HCEC 1CT (cell line): ENCODE measurements around the gene IGDCC3.

ENCODE experiments used
- DNase-seq: peaks from one replicate; pipeline ENCODE4 v3.0.0-alpha.2; 2017

Gene IGDCC3

DNA sequence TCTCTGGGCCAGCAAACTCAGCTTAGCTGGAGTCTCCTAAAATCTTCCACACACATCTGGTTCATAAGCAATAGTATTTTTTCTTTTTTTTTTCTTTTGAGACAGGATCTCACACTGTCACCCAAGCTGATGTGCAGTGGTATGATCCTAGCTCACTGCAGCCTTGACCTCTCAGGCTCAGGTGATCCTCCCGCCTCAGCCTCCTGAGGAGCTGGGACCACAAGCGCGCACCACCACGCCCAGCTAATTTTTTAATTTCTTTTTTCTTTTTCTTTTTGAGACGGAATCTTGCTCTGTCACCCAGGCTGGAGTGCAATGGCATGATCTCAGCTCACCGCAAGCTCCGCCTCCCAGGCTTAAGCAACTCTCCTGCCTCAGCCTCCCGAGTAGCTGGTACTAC lies 39.0 kb downstream of the IGDCC3 start:
- DNase-seq, result no peak

GRCh38 chr15:65338366-65338765 lies 39.4 kb downstream of the IGDCC3 start:
- no peak for DNase-seq

GRCh38 chr15:65337436-65338070 lies 40.2 kb downstream of the IGDCC3 start:
- no peak for DNase-seq

DNA sequence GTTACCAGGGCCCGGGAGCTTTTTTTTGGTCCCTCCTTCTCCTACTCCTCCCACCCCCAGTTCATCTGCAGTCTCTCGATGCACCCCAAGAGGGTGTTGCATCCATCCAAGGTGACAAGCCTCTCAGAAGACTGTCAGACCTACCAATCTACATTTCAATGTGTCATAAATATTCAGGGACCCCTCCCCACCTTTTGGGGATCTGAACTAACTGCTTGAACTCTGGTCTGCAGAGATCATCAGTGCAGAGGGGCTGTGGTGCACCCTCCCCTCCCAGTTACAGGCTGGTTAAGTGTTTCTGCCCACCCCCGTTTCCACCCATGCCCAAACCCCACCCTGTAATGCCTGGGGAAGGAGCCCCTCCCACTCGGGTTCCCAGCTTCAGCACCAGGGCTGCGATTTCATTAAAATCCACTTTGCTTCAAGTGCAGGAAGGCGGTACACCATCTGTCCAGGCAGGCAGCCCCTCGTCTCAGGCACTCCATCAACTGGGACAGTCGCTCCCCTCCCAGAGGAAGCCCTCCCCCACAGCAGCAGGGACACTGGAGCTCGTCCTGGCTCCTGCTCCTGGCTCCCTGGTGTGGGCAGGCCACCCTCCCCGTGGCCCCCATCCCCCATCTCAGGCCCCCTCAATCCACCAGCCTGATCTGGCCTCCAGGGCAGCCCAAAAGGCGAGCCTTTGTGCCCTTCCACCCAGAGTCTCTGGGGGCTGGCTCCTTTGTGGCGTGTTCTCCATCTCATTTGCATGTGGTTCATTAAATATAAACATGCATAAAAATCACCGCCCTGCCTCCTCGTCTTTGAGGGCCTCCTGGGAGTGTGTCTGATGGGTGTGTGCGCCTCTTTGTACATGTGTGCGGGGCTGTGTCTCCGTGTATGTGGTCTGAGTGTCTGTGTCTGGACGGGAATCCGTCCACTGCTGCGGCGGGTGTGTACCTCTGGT lies 41.0 kb downstream of the IGDCC3 start:
- no peak for DNase-seq

DNA sequence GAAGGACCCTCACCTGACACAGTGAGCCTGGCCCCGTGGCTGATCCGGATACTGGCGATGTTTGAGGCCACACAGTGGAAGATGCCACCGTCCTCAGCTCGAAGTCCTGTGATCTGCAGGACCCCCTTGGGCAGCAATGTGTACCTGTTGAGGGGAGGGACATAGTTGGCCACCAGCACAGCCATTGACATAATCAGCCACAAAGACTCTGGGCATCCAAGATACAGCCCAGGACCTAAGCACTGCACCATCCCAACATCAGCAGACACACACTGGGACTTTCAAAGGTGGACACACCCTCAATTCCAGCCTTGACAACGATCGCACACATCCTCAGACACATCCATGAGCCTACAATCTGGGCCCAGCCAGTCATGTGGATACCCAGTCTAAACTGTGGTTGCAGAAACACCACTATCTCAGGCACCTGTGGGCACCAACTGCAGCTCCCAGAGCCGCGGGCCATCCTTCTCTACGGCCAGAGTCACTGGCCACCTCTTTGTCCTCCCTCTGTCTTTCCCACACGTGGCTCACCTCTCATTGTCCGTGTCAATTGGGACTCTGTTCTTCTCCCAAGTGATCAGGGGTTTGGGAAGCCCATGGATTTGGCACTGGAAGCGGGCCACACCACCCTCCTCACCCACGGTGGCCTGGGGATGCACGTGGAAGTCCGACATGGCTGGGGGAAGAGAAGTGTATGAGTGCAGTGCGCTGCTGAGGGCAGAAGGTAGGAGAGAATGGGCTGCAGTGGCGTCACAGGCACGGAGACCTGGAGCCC lies 42.3 kb downstream of the IGDCC3 start:
- DNase-seq, result no peak

DNA sequence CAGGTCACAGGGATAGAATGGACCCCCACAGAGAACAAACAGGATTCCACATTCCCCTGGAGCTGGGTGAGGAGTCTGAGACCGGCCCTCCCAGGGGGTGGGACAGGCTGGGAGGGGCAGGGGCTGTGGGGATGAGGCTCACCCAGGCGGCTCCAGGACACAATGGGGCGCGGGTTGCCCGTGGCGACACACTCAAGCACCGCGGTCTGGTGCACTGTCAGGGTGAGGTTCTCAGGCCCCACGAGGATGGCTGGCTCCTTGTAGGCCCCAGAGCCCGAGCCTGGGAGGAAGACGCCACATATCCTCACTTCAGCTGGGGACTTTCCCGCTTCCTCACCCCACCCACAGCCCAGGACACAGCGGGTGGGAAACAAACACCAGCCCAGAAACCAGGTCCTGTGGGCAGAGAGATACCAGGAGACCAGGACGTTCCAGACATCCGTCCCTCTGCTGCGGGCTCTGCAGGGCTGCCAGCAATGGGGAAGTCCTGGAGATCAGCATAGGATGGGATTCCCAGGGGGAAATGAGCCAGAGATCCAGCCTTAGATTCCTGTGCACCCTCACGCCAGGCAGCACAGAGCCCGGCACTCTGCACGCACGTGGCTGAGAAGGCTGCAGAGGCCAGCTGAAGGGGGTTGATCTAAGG lies 43.1 kb downstream of the IGDCC3 start:
- no peak for DNase-seq

- DNase-seq, result no peak
Measured at GRCh38 chr15:65333856-65334255, 43.9 kb downstream of the IGDCC3 start.

- no peak for DNase-seq
Measured at GRCh38 chr15:65333148-65333820, 44.5 kb downstream of the IGDCC3 start.

DNA sequence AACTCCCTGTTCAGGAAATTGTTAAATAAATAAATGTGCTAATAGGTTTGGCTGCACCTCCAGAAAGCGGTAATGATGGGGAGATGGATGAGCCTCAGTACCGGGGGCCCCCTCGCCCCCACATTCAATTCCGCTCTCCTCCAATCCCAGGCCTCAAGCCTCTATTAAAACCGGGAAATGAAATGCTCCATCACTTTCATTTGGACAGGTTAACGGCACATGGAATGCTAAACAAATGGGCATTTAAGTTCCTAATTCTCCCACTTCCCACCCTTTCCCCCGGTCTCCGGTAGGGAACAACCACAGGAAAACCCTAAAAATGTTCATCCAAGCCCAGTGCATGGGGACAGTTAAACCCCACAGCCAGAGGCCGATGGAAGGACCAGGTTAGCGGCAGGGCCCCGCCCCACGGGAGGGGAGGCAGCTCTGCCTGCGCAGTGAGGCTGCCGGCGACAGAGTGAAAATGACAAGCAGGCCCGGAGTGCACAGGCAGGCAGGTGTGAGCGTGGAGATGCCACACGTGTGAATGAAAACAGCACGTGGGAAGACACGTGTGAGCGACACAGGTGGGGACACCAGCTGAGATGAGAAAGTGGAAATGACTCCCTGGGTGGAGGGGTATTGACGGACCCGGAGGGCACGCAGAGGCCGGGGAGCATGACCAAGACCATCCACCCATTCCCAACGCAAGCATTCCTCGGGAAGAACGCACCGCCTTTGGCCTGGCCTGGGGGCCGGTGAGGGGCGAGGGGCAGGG lies 45.2 kb downstream of the IGDCC3 start:
- no peak for DNase-seq

DNA sequence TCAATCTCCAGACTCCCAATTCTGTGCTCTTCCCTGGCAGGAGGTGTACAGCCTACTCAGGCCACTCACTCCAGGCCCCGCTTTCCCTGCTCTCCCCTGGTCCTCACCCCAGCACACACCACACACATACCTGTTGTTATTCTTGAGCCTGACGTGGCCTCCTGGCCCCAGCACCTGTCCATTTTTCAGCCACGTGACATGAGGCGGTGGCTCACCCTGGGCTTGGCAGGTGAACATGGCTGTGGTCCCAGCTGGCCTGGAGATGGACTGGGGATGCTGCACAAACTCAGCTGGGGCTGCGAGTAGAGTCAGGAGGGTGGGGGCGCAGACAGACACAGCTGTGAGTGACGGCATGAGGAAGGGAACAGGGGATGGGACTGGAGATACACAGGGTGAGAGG lies 46.0 kb downstream of the IGDCC3 start:
- DNase-seq, result no peak

- no peak for DNase-seq
Measured at GRCh38 chr15:65330934-65331645, 46.7 kb downstream of the IGDCC3 start.

DNA sequence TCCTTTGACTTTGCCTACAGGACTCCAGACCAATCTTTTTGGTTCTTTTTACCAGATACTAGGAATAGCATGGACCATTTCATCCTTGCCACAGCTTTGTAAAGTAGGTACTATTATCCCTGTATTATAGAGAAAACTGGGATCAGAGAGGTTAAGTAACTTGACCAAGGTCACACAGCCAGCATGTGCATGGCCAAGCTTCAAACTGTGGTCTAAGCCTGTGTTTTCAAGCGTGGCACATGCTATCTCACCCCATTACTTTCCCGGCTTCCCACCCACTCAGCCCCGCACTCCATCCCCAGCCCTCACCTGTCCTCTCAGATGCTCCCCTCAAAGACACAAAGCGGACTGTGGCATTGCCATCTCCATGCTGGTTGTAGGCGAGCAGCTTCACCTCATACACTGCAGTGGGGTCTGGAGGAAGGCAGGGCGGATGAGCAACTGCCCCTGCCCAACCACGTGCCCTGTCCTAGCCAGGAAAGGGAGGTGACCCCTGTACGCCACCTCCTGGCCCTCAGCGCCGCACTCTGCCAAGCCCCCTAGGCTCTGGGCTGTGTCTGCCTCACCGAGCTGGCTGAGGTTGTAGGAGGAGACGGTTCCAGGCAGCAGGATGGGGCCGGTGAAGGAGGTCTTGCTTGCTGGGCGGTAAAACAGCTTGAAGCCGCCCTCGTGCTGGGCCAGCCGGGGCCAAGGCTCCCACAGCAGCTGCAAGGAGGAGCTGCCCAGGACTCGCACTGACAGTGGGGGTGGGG lies 47.6 kb downstream of the IGDCC3 start:
- DNase-seq, result no peak

DNA sequence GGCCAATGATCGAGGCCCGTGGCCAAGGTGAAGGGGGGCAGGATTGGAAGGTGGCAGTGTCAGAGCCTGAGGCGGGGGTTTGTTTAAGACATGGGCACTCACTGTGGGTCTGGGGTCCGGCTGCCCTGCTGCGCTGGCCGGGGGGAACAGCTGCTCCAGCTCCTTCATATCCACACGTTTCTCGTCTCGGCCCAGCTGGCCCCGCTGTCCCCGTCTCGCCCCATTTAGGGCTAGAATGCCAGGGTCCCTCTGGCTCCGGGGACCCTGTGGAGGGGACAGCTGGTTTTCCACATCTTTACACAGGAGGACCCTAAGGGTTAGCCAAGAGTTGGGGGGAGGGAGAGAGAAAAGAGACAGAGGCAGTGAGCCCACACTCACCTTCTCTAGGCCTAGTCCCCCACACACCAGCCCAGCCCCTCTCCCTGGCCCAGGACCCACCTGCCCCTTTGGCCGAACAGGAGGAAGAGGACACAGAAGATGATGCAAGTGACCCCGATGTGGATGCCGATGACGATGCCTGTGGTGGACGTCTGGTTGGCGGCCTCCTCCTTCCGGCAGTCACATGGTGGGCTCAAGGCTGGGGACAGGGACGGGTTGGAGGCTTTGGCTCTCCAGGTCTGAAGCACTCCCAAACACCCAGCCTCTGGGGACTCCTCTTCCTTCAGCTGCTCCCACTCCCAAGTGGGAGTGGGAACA lies 48.4 kb downstream of the IGDCC3 start:
- no peak for DNase-seq

DNA sequence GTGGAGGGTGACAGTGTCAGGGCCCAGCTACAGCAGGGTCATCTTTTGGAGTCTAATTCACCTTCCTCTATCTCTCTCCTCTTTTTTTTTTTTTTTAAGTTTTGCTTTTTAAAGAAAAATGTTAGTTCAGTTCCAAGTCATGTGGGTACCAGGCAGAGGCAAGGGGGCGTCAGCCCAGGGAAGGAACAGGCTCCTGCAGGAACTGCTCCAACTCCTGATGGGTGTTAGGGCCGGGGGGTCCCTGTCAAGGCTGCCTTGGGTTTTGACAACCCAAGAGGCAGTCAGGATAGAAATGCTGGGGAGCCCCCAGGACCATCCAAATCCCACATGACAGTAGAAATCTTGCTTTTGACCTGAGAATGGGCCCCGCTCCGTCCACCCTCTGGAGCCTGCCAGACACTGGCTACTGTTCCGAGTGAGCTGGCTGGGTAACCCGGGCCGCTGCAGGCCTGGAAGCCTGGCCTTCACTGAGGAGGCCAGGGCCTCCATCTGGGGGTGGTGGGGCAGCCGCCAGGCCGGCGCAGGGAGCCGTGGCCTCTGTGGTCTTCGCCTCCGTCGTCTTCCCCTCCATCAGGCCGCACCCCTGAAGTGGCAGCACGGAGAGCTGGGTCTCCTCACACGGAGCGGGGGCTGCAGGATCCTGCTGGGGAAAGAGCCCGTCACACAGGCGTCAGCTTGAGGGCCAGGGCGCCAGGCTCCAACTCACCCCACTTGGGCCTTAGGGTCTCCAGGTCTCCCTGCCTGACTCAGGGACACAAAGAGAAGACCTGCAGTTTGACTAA lies 49.1 kb downstream of the IGDCC3 start:
- DNase-seq, result no peak

DNA sequence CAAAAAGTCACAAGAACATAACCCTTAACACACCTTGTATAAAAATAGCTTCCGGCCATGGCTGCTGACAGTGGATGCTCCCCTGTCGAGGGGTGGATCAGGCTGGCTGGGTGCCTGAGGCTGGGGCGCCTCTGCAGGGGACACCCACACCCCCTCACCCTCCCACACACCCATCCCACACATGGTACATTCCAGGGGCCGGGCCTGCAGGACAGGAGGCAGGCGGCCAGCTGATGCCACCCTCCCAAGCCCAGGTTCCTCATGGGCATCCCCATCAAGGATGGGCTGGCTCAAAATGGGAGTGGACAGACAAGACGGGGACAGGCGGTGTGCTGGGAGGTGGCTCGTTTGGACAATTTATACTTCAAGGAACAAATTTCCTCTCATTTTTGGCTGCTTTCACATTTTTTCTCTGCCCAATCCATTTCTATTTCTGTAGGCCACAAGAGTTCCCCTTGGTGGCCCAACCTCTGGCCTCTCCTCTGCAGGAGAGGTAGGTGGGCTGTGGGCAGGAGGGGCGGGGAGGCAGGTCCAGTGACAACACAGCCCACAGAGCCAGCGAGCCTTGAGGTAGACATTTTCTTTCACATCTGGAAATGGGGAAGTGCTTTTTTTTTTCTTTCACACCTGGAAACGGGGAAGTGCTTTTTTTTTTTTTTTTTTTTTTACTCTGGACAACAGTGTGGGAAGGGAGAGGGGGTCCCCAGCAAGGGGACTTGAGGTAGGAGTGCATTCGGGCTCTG lies 50.0 kb downstream of the IGDCC3 start:
- DNase-seq, result no peak

- DNase-seq, result no peak
Measured at GRCh38 chr15:65326818-65327217, 51.0 kb downstream of the IGDCC3 start.

- DNase-seq, result no peak
Measured at GRCh38 chr15:65326117-65326526, 51.7 kb downstream of the IGDCC3 start.

GRCh38 chr15:65323071-65323511 lies 54.7 kb downstream of the IGDCC3 start:
- DNase-seq, result no peak
